Activated CD4-positive, alpha-beta T cell treated with anti-CD3 and anti-CD28 coated beads, Interleukin-2, amount 50 U/mL, for 24 hours (primary cell): ENCODE data around the gene MBD5.
A peak's percentile ranks its signal among the peaks of the same experiment; 100 is the strongest.

ENCODE experiments used
- DNase-seq, 2 donors: peaks; one replicate each; pipeline ENCODE4 v3.0.0-alpha.2; 2020; ENCODE audit warnings: low read depth in 1 of 2, low spot score in 1 of 2

MBD5 gene

GRCh38 chr2:148110184-148110583 is 89.3 kb downstream of the MBD5 start:
- no peak for DNase-seq

GRCh38 chr2:148122788-148123187 is 101.9 kb downstream of the MBD5 start:
- DNase-seq: no peak

GRCh38 chr2:148124271-148124670 is 103.4 kb downstream of the MBD5 start:
- no peak for DNase-seq

GRCh38 chr2:148130581-148130980 is 109.7 kb downstream of the MBD5 start:
- DNase-seq: no peak

- DNase-seq: no peak
Measured at GRCh38 chr2:148132412-148132811, 111.5 kb downstream of the MBD5 start.

GRCh38 chr2:148135705-148136104 is 114.8 kb downstream of the MBD5 start:
- DNase-seq: no peak

GRCh38 chr2:148136441-148136840 is 115.5 kb downstream of the MBD5 start:
- no peak for DNase-seq

- no peak for DNase-seq
Measured at GRCh38 chr2:148161909-148162435, 141.1 kb downstream of the MBD5 start.

GRCh38 chr2:148162871-148163270 is 142.0 kb downstream of the MBD5 start:
- DNase-seq: no peak

GRCh38 chr2:148165975-148166374 is 145.1 kb downstream of the MBD5 start:
- no peak for DNase-seq

GRCh38 chr2:148167241-148167766 is 146.4 kb downstream of the MBD5 start:
- DNase-seq: no peak

- DNase-seq: no peak
Measured at GRCh38 chr2:148167855-148168254, 147.0 kb downstream of the MBD5 start.

- no peak for DNase-seq
Measured at GRCh38 chr2:148172131-148172753, 151.4 kb downstream of the MBD5 start.

- DNase-seq: no peak
Measured at GRCh38 chr2:148173168-148173567, 152.3 kb downstream of the MBD5 start.

GRCh38 chr2:148177559-148177958 is 156.7 kb downstream of the MBD5 start:
- DNase-seq: no peak

GRCh38 chr2:148179724-148180123 is 158.8 kb downstream of the MBD5 start:
- no peak for DNase-seq

- no peak for DNase-seq
Measured at GRCh38 chr2:148184976-148185375, 164.1 kb downstream of the MBD5 start.

GRCh38 chr2:148194882-148195281 is 174.0 kb downstream of the MBD5 start:
- no peak for DNase-seq

GRCh38 chr2:148201075-148202004 is 180.4 kb downstream of the MBD5 start:
- peak in 1 of 2 donors; percentile 14 for DNase-seq

- DNase-seq: no peak
Measured at GRCh38 chr2:148202237-148202636, 181.3 kb downstream of the MBD5 start.

- no peak for DNase-seq
Measured at GRCh38 chr2:148207111-148207510, 186.2 kb downstream of the MBD5 start.

- DNase-seq: no peak
Measured at GRCh38 chr2:148209603-148210002, 188.7 kb downstream of the MBD5 start.
